ENCODE data around the gene ETV4. TPM values are rescaled to one million over a fixed set of nuclear protein-coding genes. Genes with fewer than 3 reads are reported as not detected.

The ETV4 gene
- total and polyA plus RNA-seq, 2 of the 13 experiments (the other 11 are each of a cell fraction or from before 2014, with no cell fraction given): 128 to 330 TPM

- TF ChIP-seq ZNF562 (CRISPR knock-in tag; IDR thresholded peaks at IDR 0.05; ENCODE audit: borderline replicate concordance) (no peak), EEA1 (CRISPR knock-in tag; IDR thresholded peaks at IDR 0.05; ENCODE audit: borderline replicate concordance) (no peak; the same call in 1 of the 2 replicates), PHB2 (IDR thresholded peaks at IDR 0.05; ENCODE audit: partially characterized antibody) (no peak), ZNF7 (CRISPR knock-in tag; IDR thresholded peaks at IDR 0.05) (no peak), ZNF275 (CRISPR knock-in tag; IDR thresholded peaks at IDR 0.05; ENCODE audit: borderline replicate concordance) (peak; percentile 91; the same call in 1 of the 2 replicates), ZNF572 (CRISPR knock-in tag; IDR thresholded peaks at IDR 0.05) (peak; percentile 63), ZFP1 (CRISPR knock-in tag; IDR thresholded peaks at IDR 0.05) (peak; percentile 94), ZNF598 (CRISPR knock-in tag; IDR thresholded peaks at IDR 0.05; ENCODE audit: borderline replicate concordance) (peak; percentile 93), ZNF619 (CRISPR knock-in tag; IDR thresholded peaks at IDR 0.05) (peak; percentile 22; the same call in 1 of the 2 replicates), GATAD2A (CRISPR knock-in tag; IDR thresholded peaks at IDR 0.05) (peak; percentile 98), ZNF543 (CRISPR knock-in tag; IDR thresholded peaks at IDR 0.05) (peak; percentile 94), GFI1 (CRISPR knock-in tag; IDR thresholded peaks at IDR 0.05; ENCODE audit: borderline replicate concordance) (peak; percentile 90), ZNF3 (CRISPR knock-in tag; IDR thresholded peaks at IDR 0.05) (0 out of 2 replicates have a peak, but pooled peaks have one; percentile 62), ZNF30 (CRISPR knock-in tag; IDR thresholded peaks at IDR 0.05) (no peak), MXD3 (CRISPR knock-in tag; IDR thresholded peaks at IDR 0.05) (peak; percentile 70; the same call in 1 of the 2 replicates), ZNF253 (CRISPR knock-in tag; IDR thresholded peaks at IDR 0.05; ENCODE audit: borderline replicate concordance) (no peak), IRF2 (CRISPR knock-in tag; IDR thresholded peaks at IDR 0.05) (peak; percentile 99), MAFF (IDR thresholded peaks at IDR 0.05; ENCODE audit: low read depth, low read length) (no peak), SYNCRIP (IDR thresholded peaks at IDR 0.05; ENCODE audit: insufficient read depth, low read depth, low read length) (no peak), LRRFIP1 (CRISPR knock-in tag; conservative IDR thresholded peaks at IDR 0.05) (no peak), ATF2 (CRISPR knock-in tag; IDR thresholded peaks at IDR 0.05) (peak; percentile 94), MYNN (CRISPR knock-in tag; IDR thresholded peaks at IDR 0.05; ENCODE audit: low read depth) (0 out of 2 replicates have a peak, but pooled peaks have one; percentile 69)
These were observed 62.2 kb downstream of the ETV4 start, which contains the start of gene DHX8 (continued) for GRCh38 chr17:43483674-43484551.
